Transverse colon (tissue), 4 donors: Measurements from ENCODE around the gene HVCN1.

Experiments used
- CTCF ChIP-seq, 5 experiments: fragments of 200-600 bp in 3 of 5; fragments of 450-650 bp in 2 of 5; sonication (generic) in 3 of 5; IDR thresholded peaks; 1 replicate in 2 of 5; 2 replicates in 3 of 5; pipeline ENCODE4 v1.5.1; 2016 to 2017; ENCODE audit warnings: antibody characterized with exemption in 5 of 5, inconsistent platforms in 3 of 5, mild to moderate bottlenecking in 2 of 5, moderate library complexity in 1 of 5
- EP300 ChIP-seq: sonication (generic); formaldehyde crosslinking; IDR thresholded peaks from one replicate; pipeline ENCODE4 v1.6.1; 2017; ENCODE audit warnings: antibody characterized with exemption, low read depth
- POLR2A ChIP-seq: fragments of 450-650 bp; IDR thresholded peaks from one replicate; pipeline ENCODE4 v1.6.1; 2016; ENCODE audit warnings: antibody characterized with exemption, mild to moderate bottlenecking, moderate library complexity
- POLR2AphosphoS5 ChIP-seq, 3 donors: sonication (generic); formaldehyde crosslinking; IDR thresholded peaks; one replicate each; pipeline ENCODE4 v1.6.1; 2016; ENCODE audit warnings: antibody characterized with exemption in 3 of 3

GRCh38 chr12:110668480-110669192 is 20.3 kb downstream of the HVCN1 start:
- no peak for TF ChIP-seq POLR2AphosphoS5 (IDR thresholded peaks at IDR 0.05)
- no peak for TF ChIP-seq EP300
- no peak for TF ChIP-seq CTCF (IDR thresholded peaks at IDR 0.05)
- no peak for TF ChIP-seq POLR2A
